Measurements from ENCODE around the gene CUTC. TPM values are rescaled to one million over a fixed set of nuclear protein-coding genes. Genes with fewer than 3 reads are reported as not detected.

Gene CUTC
- total and polyA plus RNA-seq, 4 donors = 10.3 to 23.4 (median 17.3) TPM

GRCh38 chr10:99804471-99804870, 72.4 kb downstream of the CUTC start:
- H3K36me3 ChIP-seq (ENCODE audit: control insufficient read depth in 4 of 4, insufficient read depth in 3 of 4, low read depth in 1 of 4, low read length in 3 of 4) = peaks cover 16 to 90% (median 86%) of the 10 kb centered on the region in 4 donors

GRCh38 chr10:99805190-99805589, 73.2 kb downstream of the CUTC start:
- 86% methylated on average over 5 of the region's 5 CpGs for WGBS
- TF ChIP-seq MAX (IDR thresholded peaks at IDR 0.05) = no peak
- peaks cover 15 to 90% (median 86%) of the 10 kb centered on the region in 4 donors for H3K36me3 ChIP-seq (ENCODE audit: control insufficient read depth in 4 of 4, insufficient read depth in 3 of 4, low read depth in 1 of 4, low read length in 3 of 4)

More at GRCh38 chr10:99804471-99804870, 72.4 kb downstream of the CUTC start:
- no peak for DNase-seq (ENCODE audit: low spot score)
- no peak overlapping the region for H3K4me3 ChIP-seq (ENCODE audit: low read depth in 1 of 3, low read length in 3 of 3)
- H3K9me3 ChIP-seq (ENCODE audit: control insufficient read depth in 4 of 4, low read length in 3 of 4) = no peaks in the 10 kb centered on the region
- no peak overlapping the region for H3K9ac ChIP-seq (ENCODE audit: low read depth in 1 of 2, low read length in 2 of 2)
- no peaks in the 10 kb centered on the region for H3K4me1 ChIP-seq (ENCODE audit: control insufficient read depth in 4 of 4, insufficient read depth in 4 of 4, low read length in 3 of 4)
- 92% methylated on average over 3 of the region's 3 CpGs for WGBS
- TF ChIP-seq YY1 (IDR thresholded peaks at IDR 0.05) (no peak), FOXA1 (IDR thresholded peaks at IDR 0.05) (no peak)
- no peak overlapping the region for H3K27ac ChIP-seq (ENCODE audit: low read depth in 1 of 2, low read length in 2 of 2)
- H3K27me3 ChIP-seq (ENCODE audit: control insufficient read depth in 4 of 4, insufficient read depth in 4 of 4, low read length in 3 of 4) = no peaks in the 10 kb centered on the region

More at GRCh38 chr10:99805190-99805589, 73.2 kb downstream of the CUTC start:
- no peaks in the 10 kb centered on the region for H3K4me1 ChIP-seq (ENCODE audit: control insufficient read depth in 4 of 4, insufficient read depth in 4 of 4, low read length in 3 of 4)
- H3K27me3 ChIP-seq (ENCODE audit: control insufficient read depth in 4 of 4, insufficient read depth in 4 of 4, low read length in 3 of 4) = no peaks in the 10 kb centered on the region
- H3K9me3 ChIP-seq (ENCODE audit: control insufficient read depth in 4 of 4, low read length in 3 of 4) = no peaks in the 10 kb centered on the region
- no peak overlapping the region for H3K9ac ChIP-seq (ENCODE audit: low read depth in 1 of 2, low read length in 2 of 2)
- no peak overlapping the region for H3K27ac ChIP-seq (ENCODE audit: low read depth in 1 of 2, low read length in 2 of 2)
- H3K4me3 ChIP-seq (ENCODE audit: low read depth in 1 of 3, low read length in 3 of 3) = no peak overlapping the region
- no peak for DNase-seq (ENCODE audit: low spot score)

Other genes with a start within 250 kb of the CUTC start
- gene NKX2-3, start 199.3 kb upstream of the CUTC start, total RNA-seq = under 1 TPM in 1 of 2 donors, not detected in 1; 0.09 TPM
- gene NKX2-3, start 199.3 kb upstream of the CUTC start, polyA plus RNA-seq = under 1 TPM in 1 of 2 donors, not detected in 1; 0.06 TPM
- 10 to 100 TPM; 15.3 to 18.2 TPM for gene SLC25A28, start 111.8 kb upstream of the CUTC start, total RNA-seq
- gene SLC25A28, start 111.8 kb upstream of the CUTC start, polyA plus RNA-seq = 10 to 100 TPM; 11.8 to 28.6 TPM
- gene ENTPD7, start 72.7 kb upstream of the CUTC start, total RNA-seq = 10 to 100 TPM; 15.0 to 27.2 TPM
- 1 to 10 TPM; 2.0 to 9.2 TPM for gene ENTPD7, start 72.7 kb upstream of the CUTC start, polyA plus RNA-seq
- gene COX15, start 107 bp upstream of the CUTC start, total RNA-seq = 10 to 100 TPM; 22.6 to 25.2 TPM
- gene COX15, start 107 bp upstream of the CUTC start, polyA plus RNA-seq = 10 to 100 TPM; 13.4 to 19.0 TPM
- 100 to 1,000 TPM in 1 of 2 donors, 10 to 100 TPM in 1; 45.6 to 234 TPM for gene ABCC2, start 50.4 kb downstream of the CUTC start, total RNA-seq
- gene ABCC2, start 50.4 kb downstream of the CUTC start, polyA plus RNA-seq = 10 to 100 TPM; 67.7 to 72.5 TPM

All from liver (tissue), 9 donors.